HepG2 (cell line): ENCODE results near the gene GLRX5. TPM values are rescaled to one million over a fixed set of nuclear protein-coding genes. Genes with fewer than 3 reads are reported as not detected.
A peak's percentile ranks its signal among the peaks of the same experiment; 100 is the strongest.

ENCODE experiments used
- ATRX ChIP-seq: sonication (generic); formaldehyde crosslinking; IDR thresholded peaks from 2 replicates; pipeline ENCODE4 v1.4.0; 2020; ENCODE audit warnings: missing genetic modification reagents, borderline replicate concordance
- GATAD2A ChIP-seq: IDR thresholded peaks from 2 replicates; pipeline ENCODE4 v1.6.1; 2016
- GLI4 ChIP-seq: sonication (generic); formaldehyde crosslinking; IDR thresholded peaks from 2 replicates; pipeline ENCODE4 v1.5.1; 2020; ENCODE audit warnings: missing genetic modification reagents, mild to moderate bottlenecking, moderate library complexity, borderline replicate concordance
- GMEB1 ChIP-seq: sonication (generic); formaldehyde crosslinking; IDR thresholded peaks from 2 replicates; pipeline ENCODE4 v1.5.1; 2020; ENCODE audit warnings: missing genetic modification reagents, mild to moderate bottlenecking, borderline replicate concordance
- GPN1 ChIP-seq: sonication (generic); formaldehyde crosslinking; IDR thresholded peaks from 2 replicates; pipeline ENCODE4 v1.5.1; 2020; ENCODE audit warnings: missing genetic modification reagents, borderline replicate concordance
- HNRNPLL ChIP-seq: fragments of 200-400 bp; formaldehyde crosslinking; IDR thresholded peaks from 2 replicates; pipeline ENCODE4 v1.6.1; 2017; ENCODE audit warnings: mild to moderate bottlenecking, low read depth, low read length; ENCODE audit not compliant: poor library complexity, severe bottlenecking
- JUNB ChIP-seq: sonication (generic); formaldehyde crosslinking; IDR thresholded peaks from 2 replicates; pipeline ENCODE4 v1.8.0; 2022; ENCODE audit warnings: missing genetic modification reagents, mild to moderate bottlenecking, borderline replicate concordance
- KDM5B ChIP-seq: sonication (generic); formaldehyde crosslinking; IDR thresholded peaks from 2 replicates; pipeline ENCODE4 v1.4.0; 2020; ENCODE audit warnings: missing genetic modification reagents, mild to moderate bottlenecking, borderline replicate concordance
- NCOA2 ChIP-seq: sonication (generic); formaldehyde crosslinking; IDR thresholded peaks from 2 replicates; pipeline ENCODE4 v1.8.0; 2022; ENCODE audit warnings: inconsistent platforms
- PHF21A ChIP-seq: sonication (generic); formaldehyde crosslinking; IDR thresholded peaks from 2 replicates; pipeline ENCODE4 v1.5.0; 2020; ENCODE audit warnings: mild to moderate bottlenecking, missing genetic modification reagents
- PHF8 ChIP-seq: sonication (generic); formaldehyde crosslinking; IDR thresholded peaks from 2 replicates; pipeline ENCODE4 v1.5.0; 2020; ENCODE audit warnings: missing genetic modification reagents
- REXO4 ChIP-seq: sonication (generic); formaldehyde crosslinking; IDR thresholded peaks from 2 replicates; pipeline ENCODE4 v1.8.0; 2022; ENCODE audit warnings: missing genetic modification reagents, mild to moderate bottlenecking, borderline replicate concordance
- SSRP1 ChIP-seq: IDR thresholded peaks from 2 replicates; pipeline ENCODE4 v1.6.1; 2016; ENCODE audit warnings: control low read depth
- WIZ ChIP-seq: sonication (generic); formaldehyde crosslinking; IDR thresholded peaks from 2 replicates; pipeline ENCODE4 v1.5.1; 2020; ENCODE audit warnings: mild to moderate bottlenecking, missing genetic modification reagents
- ZBTB20 ChIP-seq: sonication (generic); formaldehyde crosslinking; IDR thresholded peaks from 2 replicates; pipeline ENCODE4 v1.8.1; 2023; ENCODE audit warnings: missing genetic modification reagents, low read depth, mild to moderate bottlenecking, borderline replicate concordance
- ZFP90 ChIP-seq: sonication (generic); formaldehyde crosslinking; IDR thresholded peaks from 2 replicates; pipeline ENCODE4 v1.8.0; 2022; ENCODE audit warnings: missing genetic modification reagents, mild to moderate bottlenecking, inconsistent platforms, borderline replicate concordance
- ZNF263 ChIP-seq: sonication (generic); formaldehyde crosslinking; IDR thresholded peaks from 2 replicates; pipeline ENCODE4 v1.4.0; 2020; ENCODE audit warnings: missing genetic modification reagents
- ZNF275 ChIP-seq: sonication (generic); formaldehyde crosslinking; IDR thresholded peaks from 2 replicates; pipeline ENCODE4 v1.8.0; 2022; ENCODE audit warnings: missing genetic modification reagents, mild to moderate bottlenecking, inconsistent platforms, borderline replicate concordance
- ZNF512 ChIP-seq: sonication (generic); formaldehyde crosslinking; IDR thresholded peaks from 2 replicates; pipeline ENCODE4 v1.4.0; 2020; ENCODE audit warnings: mild to moderate bottlenecking, missing genetic modification reagents
- ZNF563 ChIP-seq: sonication (generic); formaldehyde crosslinking; IDR thresholded peaks from 2 replicates; pipeline ENCODE4 v1.8.0; 2022; ENCODE audit warnings: mild to moderate bottlenecking, moderate library complexity, missing genetic modification reagents
- ZNF570 ChIP-seq: sonication (generic); formaldehyde crosslinking; IDR thresholded peaks from 2 replicates; pipeline ENCODE4 v1.4.0; 2020; ENCODE audit warnings: mild to moderate bottlenecking, missing genetic modification reagents, borderline replicate concordance
- ZNF574 ChIP-seq: sonication (generic); formaldehyde crosslinking; IDR thresholded peaks from 2 replicates; pipeline ENCODE4 v1.4.0; 2020; ENCODE audit warnings: missing genetic modification reagents
- polyA plus RNA-seq, 8 experiments: library from polyadenylated mRNA; depleted of rRNA in 3 of 8; stranded (reverse) in 7 of 8; unstranded in 1 of 8; fragments of >200 nt; fragmentation: Illumina TruSeq in 4 of 8; extraction: Trizol in 4 of 8; gene quantifications; 2 replicates each; pipeline versions ENCODE4 v1.2.1 to v1.2.3, GENCODE V29; 2011 to 2016; ENCODE audit warnings: low read depth in 4 of 8, missing spikeins in 1 of 8, mixed read lengths in 1 of 8; ENCODE audit not compliant: insufficient read depth in 1 of 8
- total RNA-seq, 5 experiments: library from RNA; depleted of rRNA; stranded (reverse); fragments of >200 nt; fragmentation: Illumina TruSeq; extraction: Trizol; gene quantifications; 2 replicates each; pipeline ENCODE4 v1.2.3, GENCODE V29; 2016; ENCODE audit warnings: low read depth in 1 of 5

The GLRX5 gene
- total and polyA plus RNA-seq, 2 of the 13 experiments (the other 11 are each of a cell fraction or from before 2014, with no cell fraction given), result 122 to 146 TPM

GRCh38 chr14:95534299-95535225 lies at the start of gene GLRX5 (continued):
- peak; percentile 90 for TF ChIP-seq PHF8 (CRISPR knock-in tag)
- TF ChIP-seq GPN1 (CRISPR knock-in tag), result no peak
- TF ChIP-seq ZFP90 (CRISPR knock-in tag), result 0 out of 2 replicates have a peak, but pooled peaks have one; percentile 53
- peak; percentile 98 for TF ChIP-seq ZNF574 (CRISPR knock-in tag)
- TF ChIP-seq GMEB1 (CRISPR knock-in tag), result peak; percentile 83
- peak; percentile 73 for TF ChIP-seq HNRNPLL
- no peak for TF ChIP-seq WIZ
- 0 out of 2 replicates have a peak, but pooled peaks have one; percentile 27 for TF ChIP-seq ZNF563 (CRISPR knock-in tag)
- TF ChIP-seq GLI4 (CRISPR knock-in tag), result no peak
- 0 out of 2 replicates have a peak, but pooled peaks have one; percentile 79 for TF ChIP-seq ZBTB20
- 0 out of 2 replicates have a peak, but pooled peaks have one; percentile 36 for TF ChIP-seq GATAD2A (CRISPR knock-in tag)
- peak; percentile 51 for TF ChIP-seq ZNF263 (CRISPR knock-in tag)
- peak; percentile 81 for TF ChIP-seq PHF21A (CRISPR knock-in tag)
- TF ChIP-seq ZNF512, result no peak
- peak; percentile 58 for TF ChIP-seq NCOA2 (CRISPR knock-in tag)
- TF ChIP-seq ZNF570 (CRISPR knock-in tag), result no peak
- no peak for TF ChIP-seq SSRP1 (CRISPR knock-in tag)
- no peak for TF ChIP-seq REXO4 (CRISPR knock-in tag)
- TF ChIP-seq ZNF275, result no peak
- peak; percentile 51; the same call in 1 of the 2 replicates for TF ChIP-seq KDM5B (CRISPR knock-in tag)
- TF ChIP-seq ATRX (CRISPR knock-in tag), result no peak
- no peak for TF ChIP-seq JUNB (CRISPR knock-in tag)
